A549 (cell line): Measurements from ENCODE around the gene FER.

Experiments used
- CBX2 ChIP-seq: fragments of 200-600 bp; sonication (generic); IDR thresholded peaks from 2 replicates; pipeline ENCODE4 v1.6.1; 2016; ENCODE audit warnings: low read depth, mild to moderate bottlenecking, borderline replicate concordance
- CEBPB ChIP-seq, 2 experiments: fragments of >200 bp in 1 of 2; sonication (Bioruptor Twin) in 1 of 2; formaldehyde crosslinking in 1 of 2; IDR thresholded peaks; 2 replicates each; pipeline ENCODE4 v1.6.1; 2012 to 2016
- EP300 ChIP-seq, 2 experiments: fragments of >200 bp; sonication (Bioruptor Twin); formaldehyde crosslinking; IDR thresholded peaks; 2 replicates in 1 of 2; 3 replicates in 1 of 2; pipeline ENCODE4 v1.6.1; 2016 to 2017
- ESRRA ChIP-seq: fragments of 150-350 bp; IDR thresholded peaks from 2 replicates; pipeline ENCODE4 v1.6.1; 2014; ENCODE audit warnings: mild to moderate bottlenecking, low read length, borderline replicate concordance
- MAZ ChIP-seq: fragments of 150-350 bp; IDR thresholded peaks from 2 replicates; pipeline ENCODE4 v1.6.1; 2014; ENCODE audit warnings: antibody characterized with exemption, low read depth, low read length, borderline replicate concordance
- POLR2A ChIP-seq: IDR thresholded peaks from 2 replicates; pipeline ENCODE4 v1.6.1; 2012; ENCODE audit warnings: mild to moderate bottlenecking, low read length
- RNF2 ChIP-seq: fragments of 200-600 bp; sonication (generic); IDR thresholded peaks from 2 replicates; pipeline ENCODE4 v1.6.1; 2016; ENCODE audit warnings: low read depth, mild to moderate bottlenecking, antibody characterized with exemption, moderate library complexity, borderline replicate concordance
- TF ChIP-seq, protein P1 (sequence below): fragments of >200 bp; sonication (Bioruptor Twin); formaldehyde crosslinking; IDR thresholded peaks from 3 replicates; pipeline ENCODE4 v1.5.1; 2016
- TF ChIP-seq, protein P2 (sequence below): fragments of 200-600 bp; sonication (generic); IDR thresholded peaks from 2 replicates; pipeline ENCODE4 v1.6.1; 2016; ENCODE audit warnings: antibody characterized with exemption, mild to moderate bottlenecking, moderate library complexity
- TF ChIP-seq, protein P3 (sequence below): fragments of 450-650 bp; IDR thresholded peaks from 2 replicates; pipeline ENCODE4 v1.6.1; 2014; ENCODE audit warnings: antibody characterized with exemption

DNA sequence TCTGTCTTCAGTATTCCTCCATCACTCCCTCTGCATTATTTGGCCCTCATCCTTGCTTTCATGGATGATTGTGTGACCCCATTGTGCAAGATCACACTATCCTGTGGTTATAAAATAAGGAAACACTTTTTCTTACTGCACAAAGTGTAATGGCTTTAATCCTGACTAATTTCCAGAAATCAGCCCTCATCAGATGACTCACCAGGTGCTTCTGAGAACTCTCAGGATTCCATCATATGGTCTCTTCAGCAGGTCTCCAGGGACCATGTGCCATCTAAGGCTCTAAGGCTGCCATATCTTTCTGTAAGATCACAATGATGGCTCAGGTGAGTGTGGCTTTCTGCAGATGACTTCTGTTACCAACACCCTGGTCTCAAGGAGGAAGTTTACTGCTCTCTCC lies 27.3 kb upstream of the FER start:
- no peak for TF ChIP-seq EP300 (IDR thresholded peaks at IDR 0.05)
- TF ChIP-seq, protein P1, sequence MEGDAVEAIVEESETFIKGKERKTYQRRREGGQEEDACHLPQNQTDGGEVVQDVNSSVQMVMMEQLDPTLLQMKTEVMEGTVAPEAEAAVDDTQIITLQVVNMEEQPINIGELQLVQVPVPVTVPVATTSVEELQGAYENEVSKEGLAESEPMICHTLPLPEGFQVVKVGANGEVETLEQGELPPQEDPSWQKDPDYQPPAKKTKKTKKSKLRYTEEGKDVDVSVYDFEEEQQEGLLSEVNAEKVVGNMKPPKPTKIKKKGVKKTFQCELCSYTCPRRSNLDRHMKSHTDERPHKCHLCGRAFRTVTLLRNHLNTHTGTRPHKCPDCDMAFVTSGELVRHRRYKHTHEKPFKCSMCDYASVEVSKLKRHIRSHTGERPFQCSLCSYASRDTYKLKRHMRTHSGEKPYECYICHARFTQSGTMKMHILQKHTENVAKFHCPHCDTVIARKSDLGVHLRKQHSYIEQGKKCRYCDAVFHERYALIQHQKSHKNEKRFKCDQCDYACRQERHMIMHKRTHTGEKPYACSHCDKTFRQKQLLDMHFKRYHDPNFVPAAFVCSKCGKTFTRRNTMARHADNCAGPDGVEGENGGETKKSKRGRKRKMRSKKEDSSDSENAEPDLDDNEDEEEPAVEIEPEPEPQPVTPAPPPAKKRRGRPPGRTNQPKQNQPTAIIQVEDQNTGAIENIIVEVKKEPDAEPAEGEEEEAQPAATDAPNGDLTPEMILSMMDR, result no peak
- no peak for TF ChIP-seq POLR2A
- no peak for TF ChIP-seq RNF2
- no peak for TF ChIP-seq CBX2
- no peak for TF ChIP-seq MAZ
- TF ChIP-seq, protein P2, sequence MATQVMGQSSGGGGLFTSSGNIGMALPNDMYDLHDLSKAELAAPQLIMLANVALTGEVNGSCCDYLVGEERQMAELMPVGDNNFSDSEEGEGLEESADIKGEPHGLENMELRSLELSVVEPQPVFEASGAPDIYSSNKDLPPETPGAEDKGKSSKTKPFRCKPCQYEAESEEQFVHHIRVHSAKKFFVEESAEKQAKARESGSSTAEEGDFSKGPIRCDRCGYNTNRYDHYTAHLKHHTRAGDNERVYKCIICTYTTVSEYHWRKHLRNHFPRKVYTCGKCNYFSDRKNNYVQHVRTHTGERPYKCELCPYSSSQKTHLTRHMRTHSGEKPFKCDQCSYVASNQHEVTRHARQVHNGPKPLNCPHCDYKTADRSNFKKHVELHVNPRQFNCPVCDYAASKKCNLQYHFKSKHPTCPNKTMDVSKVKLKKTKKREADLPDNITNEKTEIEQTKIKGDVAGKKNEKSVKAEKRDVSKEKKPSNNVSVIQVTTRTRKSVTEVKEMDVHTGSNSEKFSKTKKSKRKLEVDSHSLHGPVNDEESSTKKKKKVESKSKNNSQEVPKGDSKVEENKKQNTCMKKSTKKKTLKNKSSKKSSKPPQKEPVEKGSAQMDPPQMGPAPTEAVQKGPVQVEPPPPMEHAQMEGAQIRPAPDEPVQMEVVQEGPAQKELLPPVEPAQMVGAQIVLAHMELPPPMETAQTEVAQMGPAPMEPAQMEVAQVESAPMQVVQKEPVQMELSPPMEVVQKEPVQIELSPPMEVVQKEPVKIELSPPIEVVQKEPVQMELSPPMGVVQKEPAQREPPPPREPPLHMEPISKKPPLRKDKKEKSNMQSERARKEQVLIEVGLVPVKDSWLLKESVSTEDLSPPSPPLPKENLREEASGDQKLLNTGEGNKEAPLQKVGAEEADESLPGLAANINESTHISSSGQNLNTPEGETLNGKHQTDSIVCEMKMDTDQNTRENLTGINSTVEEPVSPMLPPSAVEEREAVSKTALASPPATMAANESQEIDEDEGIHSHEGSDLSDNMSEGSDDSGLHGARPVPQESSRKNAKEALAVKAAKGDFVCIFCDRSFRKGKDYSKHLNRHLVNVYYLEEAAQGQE, result no peak
- TF ChIP-seq ESRRA, result no peak
- no peak for TF ChIP-seq CEBPB (IDR thresholded peaks at IDR 0.05)
- TF ChIP-seq, protein P3, sequence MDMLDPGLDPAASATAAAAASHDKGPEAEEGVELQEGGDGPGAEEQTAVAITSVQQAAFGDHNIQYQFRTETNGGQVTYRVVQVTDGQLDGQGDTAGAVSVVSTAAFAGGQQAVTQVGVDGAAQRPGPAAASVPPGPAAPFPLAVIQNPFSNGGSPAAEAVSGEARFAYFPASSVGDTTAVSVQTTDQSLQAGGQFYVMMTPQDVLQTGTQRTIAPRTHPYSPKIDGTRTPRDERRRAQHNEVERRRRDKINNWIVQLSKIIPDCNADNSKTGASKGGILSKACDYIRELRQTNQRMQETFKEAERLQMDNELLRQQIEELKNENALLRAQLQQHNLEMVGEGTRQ, result no peak
